ENCODE results near the gene TYW1B.
"Not testable (repeated sequence)": the region's sequence is repeated elsewhere in the genome, so short reads cannot be mapped to it uniquely, and the experiment has no call there.

DNA sequence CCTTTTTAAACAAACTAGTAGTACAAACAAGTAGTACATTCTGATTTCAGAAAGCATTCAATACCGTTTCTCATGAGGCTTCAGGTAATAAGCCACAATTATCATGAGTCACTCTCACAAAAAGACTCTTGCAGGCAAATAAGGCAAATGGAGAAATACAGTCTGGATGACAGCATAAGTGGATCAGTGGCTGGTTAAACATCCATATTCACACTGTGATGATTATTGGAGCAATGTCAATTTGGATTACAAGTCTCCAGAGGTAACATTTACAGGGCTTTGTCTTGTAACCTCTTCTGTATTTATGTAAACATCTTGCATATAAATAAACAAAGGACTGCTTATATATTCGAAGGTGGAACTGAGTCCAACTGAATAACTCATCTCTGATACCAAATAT, 55.4 kb downstream of the TYW1B start:
- TF ChIP-seq EZH2, EZH2phosphoT487 (IDR thresholded peaks at IDR 0.05): not testable (repeated sequence)
- TF ChIP-seq, protein P1, sequence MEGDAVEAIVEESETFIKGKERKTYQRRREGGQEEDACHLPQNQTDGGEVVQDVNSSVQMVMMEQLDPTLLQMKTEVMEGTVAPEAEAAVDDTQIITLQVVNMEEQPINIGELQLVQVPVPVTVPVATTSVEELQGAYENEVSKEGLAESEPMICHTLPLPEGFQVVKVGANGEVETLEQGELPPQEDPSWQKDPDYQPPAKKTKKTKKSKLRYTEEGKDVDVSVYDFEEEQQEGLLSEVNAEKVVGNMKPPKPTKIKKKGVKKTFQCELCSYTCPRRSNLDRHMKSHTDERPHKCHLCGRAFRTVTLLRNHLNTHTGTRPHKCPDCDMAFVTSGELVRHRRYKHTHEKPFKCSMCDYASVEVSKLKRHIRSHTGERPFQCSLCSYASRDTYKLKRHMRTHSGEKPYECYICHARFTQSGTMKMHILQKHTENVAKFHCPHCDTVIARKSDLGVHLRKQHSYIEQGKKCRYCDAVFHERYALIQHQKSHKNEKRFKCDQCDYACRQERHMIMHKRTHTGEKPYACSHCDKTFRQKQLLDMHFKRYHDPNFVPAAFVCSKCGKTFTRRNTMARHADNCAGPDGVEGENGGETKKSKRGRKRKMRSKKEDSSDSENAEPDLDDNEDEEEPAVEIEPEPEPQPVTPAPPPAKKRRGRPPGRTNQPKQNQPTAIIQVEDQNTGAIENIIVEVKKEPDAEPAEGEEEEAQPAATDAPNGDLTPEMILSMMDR (IDR thresholded peaks at IDR 0.05), result not testable (repeated sequence)
